Measurements from ENCODE around the gene CDH3.
A peak's percentile ranks its signal among the peaks of the same experiment; 100 is the strongest.

Gene CDH3

GRCh38 chr16:68651136-68651535 is 6.0 kb downstream of the CDH3 start:
- DNase-seq (ENCODE audit: low spot score), result no peak

DNA sequence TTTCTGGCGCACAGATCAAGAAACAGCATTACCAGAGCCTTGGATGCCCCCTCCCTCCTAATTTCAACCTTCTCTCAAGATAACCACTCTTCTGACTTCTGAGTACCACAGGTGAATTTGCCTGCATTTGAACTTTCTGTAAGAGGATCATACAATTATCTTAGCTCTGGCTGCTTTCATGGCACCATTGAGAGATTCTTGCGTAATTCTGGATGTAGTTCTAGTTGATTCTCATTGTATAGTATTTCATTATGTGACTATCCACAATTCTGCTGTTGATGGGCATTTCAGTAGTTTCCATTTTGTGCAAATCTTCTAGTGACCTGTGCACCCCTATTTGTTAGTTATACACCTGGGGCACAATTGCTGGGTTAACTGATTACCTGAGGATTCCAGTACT is 7.5 kb downstream of the CDH3 start:
- DNase-seq (ENCODE audit: low spot score), result no peak

- DNase-seq (ENCODE audit: low spot score), result no peak
Measured at GRCh38 chr16:68655806-68656205, 10.7 kb downstream of the CDH3 start.

DNA sequence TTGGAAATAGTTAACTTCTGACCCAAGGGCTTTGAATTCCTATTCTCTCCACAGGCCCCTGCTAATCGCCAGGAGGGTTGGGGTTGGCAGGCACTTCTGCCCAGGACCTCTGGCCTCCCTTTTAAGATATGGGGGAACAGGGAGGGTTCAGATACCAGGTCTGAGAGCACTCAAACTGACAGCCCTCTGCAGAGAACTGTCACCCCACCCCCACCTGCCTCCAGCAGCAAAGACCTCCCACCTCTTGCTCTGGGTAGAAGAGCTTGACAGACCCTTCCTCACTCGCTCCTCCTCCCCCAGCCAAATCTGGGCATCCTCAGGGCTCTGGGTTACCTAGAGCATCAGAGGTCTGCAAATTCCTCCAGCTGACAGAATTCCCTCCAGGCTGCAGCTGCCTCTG is 11.6 kb downstream of the CDH3 start:
- DNase-seq (ENCODE audit: low spot score), result no peak

GRCh38 chr16:68658341-68658973 is 13.3 kb downstream of the CDH3 start:
- DNase-seq (ENCODE audit: low spot score), result peak; percentile 80

- no peak for DNase-seq (ENCODE audit: low spot score)
Measured at GRCh38 chr16:68658974-68659360, 13.9 kb downstream of the CDH3 start.

- no peak for DNase-seq (ENCODE audit: low spot score)
Measured at GRCh38 chr16:68659412-68660358, 14.6 kb downstream of the CDH3 start.

DNA sequence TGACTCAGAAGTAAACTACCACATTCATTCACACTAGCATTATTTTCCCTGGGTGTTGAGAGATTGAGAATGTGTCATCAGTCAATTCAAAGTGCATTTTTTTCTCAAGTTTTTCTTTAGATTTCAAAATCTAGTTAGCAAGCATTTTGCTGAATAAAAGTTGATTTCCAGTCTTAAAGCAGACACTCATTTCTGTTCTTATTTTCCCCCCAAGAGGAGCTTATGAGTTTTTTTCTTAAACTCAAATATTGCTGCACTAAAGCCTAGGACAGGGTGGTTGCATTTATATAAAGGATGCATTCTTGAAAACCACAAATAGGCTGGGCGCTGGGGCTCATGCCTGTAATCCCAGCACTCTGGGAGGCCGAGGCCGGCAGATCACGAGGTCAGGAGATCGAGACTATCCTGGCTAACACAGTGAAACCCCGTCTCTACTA is 15.3 kb downstream of the CDH3 start:
- peak; percentile 56 for DNase-seq (ENCODE audit: low spot score)

DNA sequence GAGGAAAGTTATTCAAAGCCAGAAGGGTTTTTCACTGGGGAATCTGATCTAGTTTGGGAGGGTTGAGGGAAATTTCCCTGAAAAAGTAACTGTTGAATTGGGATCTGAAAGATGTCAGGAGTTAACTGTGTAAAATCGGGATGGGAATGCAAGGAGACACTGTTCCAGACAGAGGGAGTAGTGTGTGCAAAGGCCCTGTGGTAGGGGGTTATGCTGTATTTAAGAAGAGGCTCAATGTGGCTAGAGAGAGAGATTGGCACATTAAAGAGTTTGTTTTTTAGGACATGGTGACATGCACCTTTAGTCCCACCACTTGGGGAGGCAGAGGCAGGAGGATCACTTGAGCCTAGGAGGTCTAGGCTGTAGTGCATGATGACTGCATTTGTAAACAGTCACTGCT is 16.9 kb downstream of the CDH3 start:
- DNase-seq (ENCODE audit: low spot score), result no peak

DNA sequence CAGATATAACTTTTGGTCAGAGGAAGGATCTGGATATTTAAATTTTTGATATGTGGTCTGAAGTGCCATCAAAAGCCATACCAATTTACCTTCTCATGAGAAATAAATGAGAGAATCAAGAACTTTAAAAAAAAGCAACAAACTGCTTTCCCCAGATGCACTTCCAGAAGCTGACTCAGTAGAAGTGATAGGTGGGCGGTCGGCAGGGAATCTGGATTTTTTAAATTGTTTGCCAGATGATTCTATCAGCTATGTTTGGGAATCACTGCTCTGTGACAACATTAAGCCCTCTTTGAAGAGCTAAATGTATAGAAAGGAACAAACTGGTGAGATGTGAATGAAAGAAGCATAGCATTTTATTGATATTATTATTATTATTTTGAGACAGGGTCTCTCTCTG is 19.2 kb downstream of the CDH3 start:
- no peak for DNase-seq (ENCODE audit: low spot score)

- DNase-seq (ENCODE audit: low spot score), result no peak
Measured at GRCh38 chr16:68665501-68665900, 20.4 kb downstream of the CDH3 start.

GRCh38 chr16:68668266-68668665 is 23.2 kb downstream of the CDH3 start:
- peak; percentile 31 for DNase-seq (ENCODE audit: low spot score)

DNA sequence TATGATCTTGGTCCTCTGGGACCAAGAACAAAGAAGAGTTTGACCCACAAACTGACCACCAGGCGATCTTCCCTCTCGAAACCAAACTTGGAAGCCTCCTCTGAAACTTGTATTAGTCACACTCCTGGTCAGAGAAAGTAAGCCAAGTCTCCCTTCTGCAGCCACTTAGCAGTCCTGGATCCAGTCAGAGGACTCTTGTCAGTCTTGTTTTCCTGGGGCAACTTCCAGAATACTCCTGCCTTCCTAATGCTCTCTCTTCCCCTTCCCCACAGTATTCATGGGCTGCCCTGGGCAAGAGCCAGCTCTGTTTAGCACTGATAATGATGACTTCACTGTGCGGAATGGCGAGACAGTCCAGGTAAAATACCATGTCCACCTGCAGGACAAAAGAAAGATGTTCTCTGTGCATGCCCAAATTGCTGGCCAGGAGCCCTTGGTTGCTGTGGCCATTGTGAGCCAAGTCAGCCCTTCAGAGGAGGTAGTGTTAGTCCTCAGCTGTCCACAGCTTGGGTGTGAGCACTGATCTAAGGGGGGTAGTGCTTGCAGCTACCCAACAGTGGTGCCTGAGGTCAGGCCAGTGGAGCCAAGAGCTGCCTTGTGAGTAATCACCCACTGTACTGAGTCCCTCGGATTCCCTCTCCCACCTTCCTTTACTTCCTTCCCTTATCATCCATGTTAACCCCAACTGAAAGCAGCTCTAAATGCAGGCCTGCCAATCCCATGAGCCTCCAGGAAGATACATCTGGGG is 31.2 kb downstream of the CDH3 start:
- DNase-seq (ENCODE audit: low spot score), result peak; percentile 61

- DNase-seq (ENCODE audit: low spot score), result no peak
Measured at GRCh38 chr16:68681038-68681437, 35.9 kb downstream of the CDH3 start.

GRCh38 chr16:68685685-68686478 is 40.8 kb downstream of the CDH3 start:
- no peak for DNase-seq (ENCODE audit: low spot score)

- DNase-seq (ENCODE audit: low spot score), result no peak
Measured at GRCh38 chr16:68686905-68687304, 41.8 kb downstream of the CDH3 start.

DNA sequence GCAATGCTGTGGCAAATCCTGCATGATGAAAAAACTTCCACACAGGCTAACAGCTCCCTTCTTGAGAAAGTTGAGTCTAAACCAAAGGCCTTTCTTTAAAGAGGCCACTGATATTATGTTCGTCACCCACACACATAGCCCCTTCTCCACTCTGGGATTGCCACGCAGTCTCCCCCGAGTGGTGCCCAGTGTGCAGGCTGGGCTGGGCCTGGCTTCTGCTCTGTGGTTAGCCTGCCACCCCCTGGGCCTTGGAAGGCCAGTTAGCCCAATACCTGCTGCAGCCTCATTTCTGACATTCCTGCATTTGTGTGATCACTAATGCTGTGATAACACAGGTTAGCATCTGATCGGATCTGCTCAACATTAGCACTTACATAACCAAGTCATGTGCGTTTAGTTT is 44.8 kb downstream of the CDH3 start:
- no peak for DNase-seq (ENCODE audit: low spot score)

- no peak for DNase-seq (ENCODE audit: low spot score)
Measured at GRCh38 chr16:68695575-68695974, 50.5 kb downstream of the CDH3 start.

DNA sequence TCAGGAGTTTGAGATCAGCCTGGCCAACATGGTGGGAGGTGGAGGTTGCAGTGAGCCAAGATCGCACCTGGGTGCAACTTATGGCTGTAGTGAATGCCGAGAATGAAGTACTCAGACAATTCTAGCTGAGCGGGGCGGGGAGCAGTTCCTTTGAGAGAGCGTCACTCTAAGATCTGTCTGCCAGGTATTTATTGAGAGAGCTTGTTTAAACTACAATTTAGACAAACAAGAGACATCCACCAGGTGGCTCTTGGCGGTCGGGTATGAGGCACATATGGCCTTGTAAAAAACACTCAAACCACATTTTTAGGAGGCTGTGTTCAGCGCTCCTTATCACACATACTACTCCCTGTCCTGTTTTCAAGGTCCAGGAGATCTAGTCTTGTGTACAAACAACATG is 51.4 kb downstream of the CDH3 start:
- no peak for DNase-seq (ENCODE audit: low spot score)

DNA sequence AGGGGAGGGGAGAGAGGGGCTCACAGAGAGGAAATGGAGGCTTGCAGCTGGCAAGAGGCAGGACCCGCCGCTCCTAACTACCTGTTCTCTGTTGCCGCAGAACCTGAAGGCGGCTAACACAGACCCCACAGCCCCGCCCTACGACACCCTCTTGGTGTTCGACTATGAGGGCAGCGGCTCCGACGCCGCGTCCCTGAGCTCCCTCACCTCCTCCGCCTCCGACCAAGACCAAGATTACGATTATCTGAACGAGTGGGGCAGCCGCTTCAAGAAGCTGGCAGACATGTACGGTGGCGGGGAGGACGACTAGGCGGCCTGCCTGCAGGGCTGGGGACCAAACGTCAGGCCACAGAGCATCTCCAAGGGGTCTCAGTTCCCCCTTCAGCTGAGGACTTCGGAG is 53.0 kb downstream of the CDH3 start:
- DNase-seq (ENCODE audit: low spot score), result no peak

DNA sequence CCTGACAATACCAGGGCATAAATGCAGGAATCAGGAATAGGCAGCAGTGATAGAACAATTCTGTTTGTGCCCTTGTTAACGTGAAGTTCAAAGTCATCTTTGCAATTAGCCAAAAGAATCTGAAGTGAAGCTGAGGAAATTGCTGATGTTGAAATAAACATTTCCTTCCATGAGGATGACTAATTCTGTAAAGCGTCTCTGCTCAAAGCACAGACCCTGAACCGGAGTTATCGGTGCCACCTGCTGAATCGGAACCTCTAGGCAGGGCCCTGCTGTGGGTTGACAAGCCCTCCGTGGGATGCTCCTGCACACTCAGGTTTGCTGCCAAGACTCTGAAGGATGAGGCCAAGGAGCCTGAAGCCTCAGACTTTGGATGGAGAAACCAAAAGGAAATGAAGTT is 55.0 kb downstream of the CDH3 start:
- DNase-seq (ENCODE audit: low spot score), result peak; percentile 59

- DNase-seq (ENCODE audit: low spot score), result no peak
Measured at GRCh38 chr16:68700831-68701230, 55.7 kb downstream of the CDH3 start.
